Hematopoietic multipotent progenitor cell (in vitro differentiated cells): ENCODE measurements around the gene DIPK1A. TPM values are rescaled to one million over a fixed set of nuclear protein-coding genes. Genes with fewer than 3 reads are reported as not detected.
A peak's percentile ranks its signal among the peaks of the same experiment; 100 is the strongest.
"Not testable (repeated sequence)": the region's sequence is repeated elsewhere in the genome, so short reads cannot be mapped to it uniquely, and the experiment has no call there.

ENCODE experiments used
- DNase-seq, 3 donors: peaks; one replicate each; pipeline ENCODE4 v3.0.0-alpha.2; 2011 to 2015; ENCODE audit warnings: low read depth in 2 of 3, low spot score in 2 of 3
- total RNA-seq: library from RNA; depleted of rRNA; stranded (reverse); fragments of >200 nt; gene quantifications from one replicate; pipeline ENCODE4 v1.2.3, GENCODE V29; 2012

DIPK1A gene
- total RNA-seq, 1 donor: 0.27 TPM

DNA sequence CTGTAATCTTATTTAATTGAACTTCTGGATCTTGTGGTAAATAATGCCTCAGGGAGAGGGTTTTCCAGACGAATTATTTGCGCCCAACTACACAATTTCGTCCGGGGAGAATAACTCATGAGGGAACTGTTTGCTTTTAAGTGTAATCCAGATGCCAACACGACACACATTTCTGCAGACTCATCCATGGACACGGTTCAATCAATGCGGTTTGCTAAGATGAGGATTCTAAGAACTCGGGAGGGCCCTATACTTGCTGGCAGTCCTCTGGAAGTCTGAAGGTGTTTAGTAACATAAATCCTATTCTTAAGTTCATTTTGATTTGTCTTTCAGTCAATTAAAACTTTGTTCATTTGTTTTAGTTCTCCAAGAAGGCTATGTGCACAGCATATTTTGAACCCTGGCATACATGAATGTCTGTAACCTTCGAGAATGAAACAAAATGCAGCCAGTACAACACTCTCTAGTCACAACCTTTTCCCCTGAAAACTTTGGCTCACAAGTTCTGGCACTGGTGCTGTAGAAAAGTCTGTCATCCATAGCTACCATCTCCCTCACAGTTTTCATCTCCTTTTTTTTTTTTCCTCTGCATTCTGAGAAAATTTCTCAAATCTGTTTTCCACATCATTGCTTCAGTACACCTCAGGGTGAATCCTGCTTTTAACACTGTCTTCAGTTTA is 38.8 kb downstream of the DIPK1A start:
- DNase-seq: no peak

DNA sequence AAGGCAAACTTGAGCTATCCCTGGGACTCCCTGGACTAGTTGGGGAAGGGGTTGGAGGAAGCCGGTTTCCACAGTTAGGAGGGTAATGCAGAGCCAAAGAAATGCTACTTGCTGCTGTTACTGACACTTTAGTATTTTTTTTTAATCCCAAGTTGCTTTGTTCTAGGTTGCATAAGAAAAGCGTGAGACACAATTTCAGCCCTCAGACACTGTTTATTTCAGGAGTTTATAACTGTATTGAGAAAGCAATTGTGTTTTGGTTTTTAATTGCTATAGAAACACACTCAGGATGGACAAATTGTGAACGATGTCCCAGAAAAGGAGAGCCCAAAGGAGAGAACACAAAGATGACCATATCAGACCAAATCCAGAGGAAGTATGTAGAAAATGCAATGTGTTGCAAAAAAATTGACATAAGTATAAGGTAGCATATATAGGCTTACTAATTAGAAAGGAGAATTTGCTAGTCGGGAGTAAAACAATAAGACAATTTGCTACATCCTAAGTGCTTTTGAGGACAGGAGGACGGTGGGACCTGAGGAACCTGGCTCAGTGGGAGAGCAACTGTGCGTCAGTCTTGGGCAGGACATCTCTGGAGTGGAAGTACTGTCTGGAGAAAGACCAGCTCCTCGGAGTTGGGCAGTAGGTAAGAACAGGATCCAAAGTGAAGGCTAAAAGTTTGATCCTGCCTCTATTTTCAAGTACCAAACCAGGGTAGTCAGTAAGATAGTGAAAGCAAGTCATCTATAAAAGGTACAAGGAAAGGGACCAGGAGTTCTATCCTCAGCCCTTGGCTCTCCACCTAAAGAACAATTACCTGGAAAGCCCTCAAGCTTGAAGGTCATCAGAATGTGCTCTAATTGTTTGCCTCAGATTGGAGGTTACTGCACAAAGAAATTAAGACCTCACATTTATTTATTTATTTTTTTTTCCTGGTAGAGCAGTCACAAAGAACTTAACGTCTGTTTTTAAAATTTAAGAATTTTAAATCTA is 39.9 kb downstream of the DIPK1A start:
- DNase-seq: no peak

DNA sequence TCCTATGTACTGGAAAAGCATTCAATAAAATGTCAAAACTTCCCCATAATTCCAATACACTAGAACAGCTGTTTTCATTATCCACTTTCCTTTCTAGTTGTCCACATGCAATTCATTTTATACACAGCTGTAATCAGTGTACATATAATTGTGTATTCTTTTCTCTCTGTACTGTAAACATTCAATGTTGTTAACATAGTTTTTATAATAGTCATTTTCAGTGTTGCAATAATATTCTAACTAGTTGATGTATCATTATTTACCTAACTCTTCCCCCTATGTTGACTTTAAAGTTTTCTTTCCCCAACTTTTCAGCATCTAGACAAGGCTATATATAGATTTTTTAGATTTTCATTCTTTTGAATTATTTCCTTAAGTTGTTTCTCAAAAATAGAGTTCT is 44.4 kb downstream of the DIPK1A start:
- DNase-seq: no peak

DNA sequence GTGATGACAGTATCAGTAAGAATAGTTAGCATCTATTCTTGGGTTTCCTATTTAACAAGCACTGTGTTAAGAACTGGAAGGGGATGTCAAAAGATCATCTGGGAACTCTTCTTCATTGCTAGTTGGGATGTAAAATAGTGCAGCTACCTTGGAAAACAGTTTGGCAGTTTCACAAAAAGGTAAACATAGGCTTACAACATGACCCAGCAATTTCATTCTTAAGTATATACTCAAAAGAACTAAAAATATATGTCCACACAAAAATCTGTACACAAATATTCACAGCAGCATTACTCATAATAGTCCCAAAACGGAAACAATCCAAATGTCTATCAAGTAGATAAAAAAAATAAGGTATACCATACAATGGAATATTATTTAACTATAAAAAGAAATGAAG is 45.7 kb downstream of the DIPK1A start:
- no peak for DNase-seq

DNA sequence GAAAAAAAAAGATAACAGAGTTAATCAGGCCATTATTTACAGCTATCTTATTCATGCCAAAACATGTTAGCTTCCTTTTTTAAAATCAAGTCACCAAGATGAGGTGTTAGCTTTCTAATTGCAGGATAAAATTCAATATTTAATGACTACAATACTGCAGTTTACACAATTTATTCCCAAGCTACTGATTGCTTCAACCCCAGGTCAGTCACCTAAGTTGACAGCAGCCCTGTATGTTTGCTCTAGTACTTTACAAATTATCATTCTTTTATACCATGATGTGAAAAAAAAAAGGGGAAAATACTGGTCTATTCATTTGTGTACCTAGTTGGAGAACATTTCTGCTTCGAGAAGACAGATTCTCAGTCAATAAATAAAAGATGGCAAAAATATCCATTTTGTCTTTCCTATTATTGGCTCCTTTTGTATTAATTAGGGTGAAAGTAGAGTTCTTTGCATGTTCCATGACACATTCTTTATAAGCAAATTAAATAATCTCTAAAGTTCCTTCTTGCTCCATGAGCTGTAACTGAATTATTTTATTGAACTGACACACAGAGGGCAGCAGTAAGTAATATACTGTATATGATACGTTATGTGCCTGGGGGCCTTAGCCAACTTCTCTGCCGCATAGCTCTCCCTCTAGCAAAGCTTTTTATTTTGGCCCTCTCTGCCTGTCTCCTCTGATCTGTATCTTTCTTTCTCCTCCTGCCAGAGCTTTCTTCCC is 48.0 kb downstream of the DIPK1A start:
- no peak for DNase-seq

DNA sequence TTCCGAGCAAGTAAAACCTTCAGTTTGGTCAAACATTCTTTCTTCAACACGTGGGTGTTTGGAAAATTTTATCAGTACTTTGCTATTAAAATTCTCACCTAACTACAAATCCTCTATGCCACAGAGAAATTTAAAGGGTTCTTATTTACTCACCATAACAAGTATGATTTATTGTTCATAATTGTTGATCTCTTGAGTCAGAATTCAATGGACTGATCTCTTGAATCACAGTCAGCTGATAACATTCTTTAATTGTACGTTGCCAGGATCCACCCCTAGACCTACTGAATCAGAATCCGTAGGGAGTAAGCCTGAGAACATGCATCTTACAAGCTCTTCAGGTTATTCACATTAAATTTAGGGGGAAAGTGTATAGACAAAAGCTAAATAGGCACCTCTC is 51.2 kb downstream of the DIPK1A start:
- no peak for DNase-seq

DNA sequence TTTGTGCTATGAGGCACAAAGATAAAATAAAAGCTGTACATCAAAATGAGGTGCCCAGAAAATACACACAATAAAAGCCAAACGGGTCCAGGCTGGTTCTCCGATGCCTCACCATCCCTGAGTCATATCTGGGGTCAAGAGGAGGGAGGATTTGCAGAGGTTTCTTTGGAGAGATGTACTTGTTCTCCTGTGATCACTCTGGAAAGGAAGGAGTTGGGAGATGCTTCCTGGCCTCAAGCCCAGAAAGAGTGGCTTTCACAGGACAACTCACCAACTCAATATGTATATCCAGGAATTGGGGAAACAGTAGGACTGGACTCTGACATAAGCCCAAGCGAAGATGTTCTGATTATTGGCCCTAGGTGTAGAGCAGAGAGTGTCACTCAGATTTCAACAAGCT is 51.9 kb downstream of the DIPK1A start:
- no peak for DNase-seq

DNA sequence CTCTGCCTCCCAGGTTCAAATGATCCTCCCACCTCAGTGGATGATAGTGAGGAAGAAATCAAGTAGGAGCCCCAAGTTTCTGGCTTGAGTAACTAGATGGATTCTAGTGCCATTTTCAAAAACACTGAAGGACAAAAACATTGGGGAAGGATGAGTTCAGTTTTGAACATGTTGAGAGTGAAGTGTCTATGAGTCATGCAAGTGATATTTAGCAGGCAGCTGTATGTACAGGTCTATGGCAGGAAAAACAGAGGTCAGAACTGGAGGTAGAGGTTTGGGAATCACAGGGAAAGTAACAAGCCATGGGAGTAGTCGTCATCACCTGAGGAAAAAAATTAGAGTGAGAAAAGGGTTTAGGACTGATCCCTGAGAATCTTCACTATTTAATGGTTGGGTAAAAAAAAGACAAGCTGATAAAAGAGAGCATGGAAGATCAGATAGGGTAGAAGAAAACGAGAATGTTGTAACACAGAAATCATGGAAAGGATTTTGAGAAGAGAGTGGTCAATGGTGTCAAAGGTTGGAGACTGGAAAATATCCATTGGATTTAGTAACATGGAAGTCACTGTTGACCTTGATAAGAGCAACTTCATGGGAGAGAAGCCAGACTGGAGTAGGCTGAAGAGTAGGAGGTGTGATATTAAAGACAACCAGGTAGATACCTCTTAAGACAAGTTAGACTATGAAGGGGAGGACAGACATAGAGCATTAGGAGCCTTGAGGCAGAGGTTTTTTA is 53.1 kb downstream of the DIPK1A start:
- no peak for DNase-seq

DNA sequence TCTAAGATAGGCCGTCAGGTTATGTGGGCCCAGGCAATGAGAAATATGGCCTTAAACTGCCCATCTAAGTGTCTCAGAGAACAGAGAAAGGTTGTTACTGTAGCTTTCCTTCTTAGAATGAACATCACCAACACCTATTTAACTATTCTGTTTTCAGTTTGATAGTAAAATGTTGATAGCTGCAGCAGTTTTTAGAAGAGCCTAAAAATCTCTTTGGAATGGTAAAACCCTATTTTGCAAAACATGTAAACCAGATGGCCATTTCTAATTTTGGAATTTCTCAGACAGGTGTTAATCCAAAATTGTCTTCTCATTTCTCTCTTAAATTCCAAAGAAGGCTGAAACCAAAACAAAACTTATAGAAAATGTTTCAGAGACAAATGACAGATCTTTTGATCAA is 57.5 kb downstream of the DIPK1A start:
- DNase-seq: no peak

DNA sequence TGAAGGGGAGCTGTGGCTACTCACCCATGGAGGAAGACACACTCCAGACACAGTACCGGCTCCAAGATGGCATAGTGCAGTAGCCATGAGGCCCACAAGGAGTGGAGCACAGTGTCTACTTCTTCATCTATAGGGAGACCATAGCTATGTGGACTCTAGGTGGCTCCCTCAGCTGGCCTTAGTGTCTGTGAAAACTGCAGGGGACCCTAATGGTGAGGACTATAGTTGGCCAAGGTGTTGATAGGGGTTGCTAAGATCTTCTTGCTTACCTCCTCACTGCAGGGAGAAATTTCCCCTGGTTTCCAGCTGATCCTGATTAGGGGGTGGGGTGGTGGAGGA is 58.9 kb downstream of the DIPK1A start:
- DNase-seq: no peak

DNA sequence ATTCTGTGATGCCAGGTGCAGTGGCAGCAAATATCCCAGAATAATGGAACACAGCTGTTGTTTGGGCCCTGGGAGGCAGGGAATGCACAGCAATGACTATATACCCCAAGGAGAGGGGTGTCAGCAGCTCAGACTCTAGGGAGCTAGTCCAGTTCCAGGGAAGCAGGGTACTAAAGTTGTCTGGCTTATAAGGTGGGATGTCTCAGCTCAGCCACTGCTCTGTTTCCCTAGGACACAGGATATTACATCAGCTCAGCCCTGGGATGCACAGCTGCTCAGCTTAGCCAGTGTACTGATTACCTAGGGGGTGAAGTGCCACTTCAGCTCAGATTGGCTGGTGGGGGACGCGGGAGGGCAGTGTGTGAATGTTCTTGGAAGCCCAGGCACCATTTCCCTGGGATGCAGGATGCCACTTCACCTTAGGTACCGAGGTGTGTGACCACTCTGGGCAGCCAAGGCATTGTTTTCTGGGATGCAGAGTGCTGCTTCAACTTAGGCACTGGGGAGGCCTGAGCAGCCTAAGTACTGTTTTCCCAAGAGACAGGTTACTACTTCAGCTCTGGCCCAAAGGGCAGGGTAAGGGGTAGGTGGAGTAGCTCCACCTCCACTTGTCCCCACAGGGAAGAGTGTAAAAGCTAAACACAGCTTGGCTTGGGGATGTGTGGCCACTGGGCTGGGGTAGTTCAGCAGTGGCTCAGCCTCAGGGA is 59.4 kb downstream of the DIPK1A start:
- DNase-seq: no peak

DNA sequence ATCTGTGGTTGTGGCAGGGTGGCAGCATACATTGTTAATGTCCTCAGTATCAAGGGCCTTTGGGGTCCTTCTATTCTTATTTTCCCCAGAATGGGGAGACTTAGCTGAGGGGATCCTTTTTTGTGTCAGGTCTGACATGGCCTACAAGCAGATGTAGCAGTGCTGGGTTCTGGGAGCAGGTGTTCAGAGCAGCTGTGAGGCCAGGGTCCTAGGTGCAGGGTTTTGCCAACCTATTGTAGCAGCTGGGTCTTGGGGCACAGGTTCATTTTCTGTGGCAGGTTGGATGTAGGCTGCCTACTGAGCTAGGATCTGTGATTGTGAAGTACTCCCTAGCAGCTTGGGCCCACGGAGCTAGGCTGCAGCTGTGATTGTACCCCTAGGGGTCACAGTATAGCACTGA is 60.1 kb downstream of the DIPK1A start:
- DNase-seq: no peak

DNA sequence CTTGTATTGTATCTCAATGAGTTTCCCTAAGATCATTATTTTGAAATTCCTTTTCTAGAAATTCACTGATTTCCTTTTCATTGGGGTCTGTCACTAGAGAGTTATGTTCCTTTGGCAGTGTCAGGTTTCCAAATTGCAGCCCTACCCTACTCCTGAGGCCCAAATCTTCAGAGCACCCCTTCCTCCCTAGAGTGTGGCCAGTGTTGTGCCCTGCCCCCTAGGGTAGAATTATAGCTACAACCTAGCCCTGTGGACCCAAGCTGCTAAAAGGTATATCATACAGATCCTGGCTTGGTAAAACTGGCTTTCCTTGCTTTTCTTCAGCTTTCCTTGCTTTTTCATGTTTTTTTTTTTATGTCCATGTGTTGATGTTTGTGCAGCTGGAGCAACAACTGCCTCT is 60.7 kb downstream of the DIPK1A start:
- no peak for DNase-seq

DNA sequence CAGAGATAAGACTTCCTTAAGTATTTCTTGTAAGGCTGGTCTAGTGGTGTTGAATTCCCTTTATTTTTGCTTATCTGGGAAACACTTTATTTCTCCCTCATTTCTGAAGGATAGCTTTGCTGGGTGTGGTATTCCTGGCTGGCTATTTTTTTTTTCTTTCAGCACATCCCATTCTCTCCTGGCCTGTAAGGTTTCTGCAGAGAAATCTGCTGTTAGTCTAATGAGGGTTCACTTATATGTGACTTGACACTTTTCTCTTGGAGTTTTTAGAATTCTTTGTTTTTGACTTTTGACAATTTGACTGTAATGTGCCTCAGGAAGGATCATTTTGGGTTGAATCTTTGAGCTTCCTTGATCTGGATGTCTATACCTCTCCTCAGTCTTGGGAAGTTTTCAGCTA is 61.5 kb downstream of the DIPK1A start:
- DNase-seq: no peak

DNA sequence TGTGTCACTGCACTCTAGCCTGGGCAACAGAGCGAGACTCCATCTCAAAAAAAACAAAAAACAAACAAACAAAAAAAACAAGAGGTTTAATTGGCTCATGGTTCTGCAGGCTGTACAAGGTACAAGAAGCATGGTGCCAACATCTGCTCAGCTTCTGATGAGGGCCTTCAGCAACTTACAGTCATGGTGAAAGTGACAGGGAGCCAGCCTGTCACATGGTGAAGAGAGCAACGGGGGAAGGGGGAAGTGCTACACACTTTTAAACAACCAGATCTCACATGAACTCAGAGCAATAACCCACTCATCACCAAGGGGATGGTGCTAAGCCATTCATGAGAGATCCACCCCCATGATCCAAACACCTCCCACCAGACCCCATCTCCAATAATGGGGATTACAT is 63.2 kb downstream of the DIPK1A start:
- not testable (repeated sequence) for DNase-seq

DNA sequence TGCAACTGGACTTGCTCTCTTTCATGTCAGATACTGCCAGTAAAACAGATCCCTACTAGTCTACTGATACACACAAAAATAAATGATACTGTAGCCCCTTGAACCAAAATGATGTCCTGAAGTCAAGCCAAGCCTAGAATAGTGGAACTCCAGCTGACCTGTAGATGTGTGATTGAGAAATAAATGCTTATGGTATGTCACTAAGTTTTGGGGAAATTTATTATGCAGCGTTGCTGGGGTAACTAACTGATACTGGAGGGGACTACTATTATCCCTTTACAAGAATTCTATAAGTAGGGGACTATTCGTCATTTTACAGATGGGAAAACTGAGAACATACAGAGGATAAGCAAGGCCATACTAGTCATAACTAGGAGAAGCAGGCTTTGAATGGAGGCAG is 73.8 kb downstream of the DIPK1A start:
- DNase-seq: no peak

DNA sequence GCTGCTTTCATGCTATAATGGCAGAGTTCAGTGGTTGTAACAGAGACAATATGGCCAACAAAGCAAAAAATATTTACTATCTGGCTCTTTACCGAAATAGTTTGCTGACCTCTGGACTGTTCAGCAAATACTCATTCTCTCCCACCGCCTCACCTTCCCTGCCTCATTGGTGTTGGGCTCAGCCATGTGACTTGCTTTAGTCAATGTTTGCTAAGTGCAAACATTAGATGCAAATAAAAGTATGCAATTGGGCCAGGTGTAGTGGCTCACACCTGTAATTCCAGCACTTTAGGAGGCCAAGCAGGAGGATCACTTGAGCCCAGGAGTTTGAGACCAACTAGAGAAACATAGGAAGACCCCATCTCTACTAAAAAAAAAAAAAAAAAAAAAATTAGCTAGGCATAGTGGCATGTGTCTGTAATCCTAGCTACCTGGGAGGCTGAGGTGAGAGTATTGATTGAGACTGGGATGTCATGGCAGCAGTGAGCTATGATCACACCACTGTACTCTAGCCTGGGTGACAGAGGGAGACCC is 74.3 kb downstream of the DIPK1A start:
- no peak for DNase-seq

DNA sequence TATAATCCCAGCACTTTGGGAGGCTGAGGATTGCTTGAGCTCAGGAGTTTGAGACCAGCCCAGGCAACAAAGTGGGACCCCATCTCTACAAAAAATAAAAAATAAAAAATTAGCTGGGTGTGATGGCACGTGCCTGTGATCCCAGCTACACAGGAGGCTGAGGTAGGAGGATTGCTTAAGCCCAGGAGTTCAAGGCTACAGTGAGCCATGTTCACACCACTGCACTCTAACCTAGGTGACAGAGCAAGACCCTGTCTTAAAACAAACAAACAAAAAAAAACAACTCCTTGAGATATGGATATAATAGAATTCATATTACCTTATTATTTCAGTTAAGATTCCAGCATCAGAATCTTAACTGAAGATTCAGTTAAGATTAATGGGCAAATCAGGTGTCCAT is 77.1 kb downstream of the DIPK1A start:
- no peak for DNase-seq

DNA sequence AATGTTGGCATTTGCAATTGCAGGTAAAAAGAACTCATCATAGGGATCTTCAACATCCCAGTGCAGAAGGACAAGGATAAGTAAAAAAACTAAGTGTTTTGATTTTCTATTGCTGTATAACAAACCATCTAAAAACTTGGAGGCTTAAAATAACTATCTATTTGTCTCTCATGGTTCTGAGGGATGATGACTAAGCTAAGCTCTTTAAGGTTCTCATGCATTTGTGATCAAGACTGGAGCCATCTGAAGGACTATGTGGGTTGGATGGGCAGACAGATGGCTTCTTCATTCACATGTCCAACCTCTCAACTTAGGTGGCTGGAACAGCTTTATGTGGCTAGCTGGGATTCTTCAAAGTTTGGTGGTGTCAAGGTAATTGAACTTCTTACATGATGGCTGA is 78.0 kb downstream of the DIPK1A start:
- no peak for DNase-seq

DNA sequence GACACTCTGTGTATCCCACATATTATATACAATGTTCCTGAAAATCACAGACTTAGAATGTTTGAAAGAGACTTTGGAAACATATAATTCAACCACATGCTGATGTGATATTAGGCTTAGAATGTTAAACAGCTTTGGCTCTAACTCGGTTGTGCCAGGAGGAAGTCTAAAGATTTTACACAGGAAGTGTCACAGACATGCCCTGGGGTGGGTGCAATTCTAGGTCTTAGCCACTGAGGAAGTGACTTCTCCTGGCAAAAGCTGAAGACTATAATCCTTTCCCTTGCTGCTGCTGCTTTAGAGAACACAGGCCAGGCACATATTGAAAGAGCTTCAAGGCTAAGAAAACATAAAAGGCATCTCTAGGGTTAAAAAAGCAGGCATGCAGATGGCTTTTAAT is 78.4 kb downstream of the DIPK1A start:
- peak in 1 of 3 donors; percentile 25 for DNase-seq
